Measurements from ENCODE around the gene NFE2L2. TPM values are rescaled to one million over a fixed set of nuclear protein-coding genes. Genes with fewer than 3 reads are reported as not detected.
"Not testable (repeated sequence)": the region's sequence is repeated elsewhere in the genome, so short reads cannot be mapped to it uniquely, and the experiment has no call there.

The NFE2L2 gene
- polyA plus RNA-seq, 1 of the 3 experiments (the other 2 are of a cell fraction), result 40.9 TPM

DNA sequence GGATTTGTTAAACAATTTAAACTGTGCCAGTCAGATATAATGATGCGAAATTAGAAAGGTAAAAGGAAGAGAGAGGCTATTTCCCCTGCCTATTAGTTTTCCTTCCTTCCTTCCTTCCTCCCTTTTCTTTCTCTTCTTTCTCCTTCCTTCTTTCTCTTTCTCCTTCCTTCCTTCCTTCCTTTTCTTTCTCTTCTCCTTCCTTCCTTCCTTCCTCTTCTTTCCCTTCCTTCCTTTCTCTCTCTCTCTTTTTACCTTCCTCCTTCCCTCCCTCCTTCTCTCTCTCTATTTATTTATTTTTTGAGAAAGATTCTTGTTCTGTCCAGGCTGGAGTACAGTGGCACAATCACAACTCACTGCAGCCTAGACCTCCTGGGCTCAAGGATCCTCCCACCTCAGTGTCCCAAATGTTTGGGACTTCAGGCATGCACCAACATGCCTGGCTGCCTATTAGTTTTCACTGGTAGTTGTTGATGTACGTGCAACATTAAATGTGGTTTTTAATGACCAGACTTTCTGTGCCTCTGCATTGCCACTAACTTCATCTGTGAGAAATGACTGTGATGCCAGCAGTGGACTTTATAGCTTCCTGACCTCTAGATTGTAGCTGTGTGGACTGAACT is 48.7 kb upstream of the NFE2L2 start:
- Histone ChIP-seq H2AFZ (ENCODE audit: low read depth) (no peak overlapping the region), H3K9ac (no peak overlapping the region), H3K4me2 (no peak overlapping the region), H3K79me2 (ENCODE audit: insufficient read depth) (no peaks in the 10 kb centered on the region), H3K27me3 (ENCODE audit: insufficient read depth) (no peaks in the 10 kb centered on the region), H3K9me3 (no peaks in the 10 kb centered on the region), H3K4me3 (ENCODE audit: low read depth in 2 of 2, low read length in 1 of 2) (no peak overlapping the region), H3K4me1 (ENCODE audit: control insufficient read depth in 1 of 2, insufficient read depth in 2 of 2, low read depth in 1 of 2, low read length in 1 of 2) (0 out of 4 replicates have a peak, but pooled peaks cover 0 to 11% of the 10 kb centered on the region in 2 experiments), H3K27ac (ENCODE audit: low read depth in 2 of 2, low read length in 1 of 2) (no peak overlapping the region), H3K9me2 (no peaks in the 10 kb centered on the region), H3F3A (replicated peaks; ENCODE audit: insufficient read depth) (peaks cover 5% of the 10 kb centered on the region), H3K36me3 (replicated peaks in 1 of 2; ENCODE audit: control insufficient read depth in 1 of 2, insufficient read depth in 2 of 2, low read length in 1 of 2) (no peaks in the 10 kb centered on the region), H4K20me1 (ENCODE audit: insufficient read depth) (no peaks in the 10 kb centered on the region)
- WGBS (ENCODE audit: low lambda C conversion rate), result 95% methylated on average over 2 of the region's 2 CpGs
- POLR2A ChIA-PET, result no interaction called here
- no peak for DNase-seq
- TF ChIP-seq USF2 (IDR thresholded peaks at IDR 0.05; ENCODE audit: borderline replicate concordance, low read depth, low read length), result no peak
- no peak for TF ChIP-seq ELF1 (IDR thresholded peaks at IDR 0.05)
- no peak for TF ChIP-seq MXI1 (IDR thresholded peaks at IDR 0.05; ENCODE audit: low read depth, low read length)
- TF ChIP-seq RXRA (IDR thresholded peaks at IDR 0.05; ENCODE audit: borderline replicate concordance, low read depth), result no peak
- no peak for TF ChIP-seq POLR2AphosphoS5 (IDR thresholded peaks at IDR 0.05; ENCODE audit: low read depth, low read length)
- TF ChIP-seq CHD2 (IDR thresholded peaks at IDR 0.05; ENCODE audit: low read length, partially characterized antibody), result no peak
- TF ChIP-seq, protein P1, sequence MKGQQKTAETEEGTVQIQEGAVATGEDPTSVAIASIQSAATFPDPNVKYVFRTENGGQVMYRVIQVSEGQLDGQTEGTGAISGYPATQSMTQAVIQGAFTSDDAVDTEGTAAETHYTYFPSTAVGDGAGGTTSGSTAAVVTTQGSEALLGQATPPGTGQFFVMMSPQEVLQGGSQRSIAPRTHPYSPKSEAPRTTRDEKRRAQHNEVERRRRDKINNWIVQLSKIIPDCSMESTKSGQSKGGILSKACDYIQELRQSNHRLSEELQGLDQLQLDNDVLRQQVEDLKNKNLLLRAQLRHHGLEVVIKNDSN (IDR thresholded peaks at IDR 0.05; ENCODE audit: borderline replicate concordance, low read depth), result no peak
- TF ChIP-seq SMC3 (IDR thresholded peaks at IDR 0.05; ENCODE audit: low read depth, low read length), result no peak
- TF ChIP-seq GATA2 (CRISPR knock-in tag; IDR thresholded peaks at IDR 0.05), result no peak
- no peak for TF ChIP-seq GABPA (IDR thresholded peaks at IDR 0.05; ENCODE audit: low read depth)
- no peak for TF ChIP-seq TCF12 (IDR thresholded peaks at IDR 0.05)
- CTCF ChIA-PET, result interaction anchor here (2.6 kb wide), 1 partner anchor 151 kb away, joined by 7 read pairs; no protein-coding TSS in a partner anchor

DNA sequence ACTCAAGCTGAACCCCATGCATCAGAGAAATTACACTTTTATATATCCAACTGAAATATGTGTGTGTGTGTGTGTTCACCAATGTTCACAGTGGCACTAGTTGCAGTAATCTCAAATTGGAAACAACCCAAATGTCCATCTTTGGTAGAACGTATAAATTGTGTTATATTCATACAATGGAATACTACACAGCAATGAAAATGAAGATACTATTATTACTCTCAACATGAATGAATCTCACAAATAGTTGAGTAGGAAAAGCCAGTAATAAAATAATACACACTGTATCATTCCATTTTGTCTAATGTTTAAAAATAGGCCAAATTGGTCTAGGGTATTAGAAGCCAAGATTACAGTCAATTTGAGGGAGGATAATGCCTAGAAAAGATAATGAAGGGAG is 48.0 kb upstream of the NFE2L2 start:
- Histone ChIP-seq H3K27me3 (ENCODE audit: insufficient read depth) (no peaks in the 10 kb centered on the region), H3K9me3 (no peaks in the 10 kb centered on the region), H2AFZ (ENCODE audit: low read depth) (no peak overlapping the region), H3F3A (replicated peaks; ENCODE audit: insufficient read depth) (peaks cover 5% of the 10 kb centered on the region), H4K20me1 (ENCODE audit: insufficient read depth) (no peaks in the 10 kb centered on the region), H3K9ac (no peak overlapping the region), H3K4me2 (no peak overlapping the region), H3K9me2 (no peaks in the 10 kb centered on the region), H3K4me3 (ENCODE audit: low read depth in 2 of 2, low read length in 1 of 2) (no peak overlapping the region), H3K4me1 (ENCODE audit: control insufficient read depth in 1 of 2, insufficient read depth in 2 of 2, low read depth in 1 of 2, low read length in 1 of 2) (0 out of 4 replicates have a peak, but pooled peaks cover 0 to 11% of the 10 kb centered on the region in 2 experiments), H3K79me2 (ENCODE audit: insufficient read depth) (no peaks in the 10 kb centered on the region), H3K36me3 (replicated peaks in 1 of 2; ENCODE audit: control insufficient read depth in 1 of 2, insufficient read depth in 2 of 2, low read length in 1 of 2) (no peaks in the 10 kb centered on the region), H3K27ac (ENCODE audit: low read depth in 2 of 2, low read length in 1 of 2) (no peak overlapping the region)
- TF ChIP-seq NFIC (IDR thresholded peaks at IDR 0.05; ENCODE audit: borderline replicate concordance) (no peak), CHD2 (IDR thresholded peaks at IDR 0.05; ENCODE audit: low read length, partially characterized antibody) (no peak)
- POLR2A ChIA-PET, result no interaction called here
- WGBS (ENCODE audit: low lambda C conversion rate), result 93% methylated on average over 1 of the region's 1 CpG
- CTCF ChIA-PET, result interaction anchor here (2.6 kb wide), 1 partner anchor 150 kb away, joined by 7 read pairs; no protein-coding TSS in a partner anchor
- DNase-seq, result no peak

DNA sequence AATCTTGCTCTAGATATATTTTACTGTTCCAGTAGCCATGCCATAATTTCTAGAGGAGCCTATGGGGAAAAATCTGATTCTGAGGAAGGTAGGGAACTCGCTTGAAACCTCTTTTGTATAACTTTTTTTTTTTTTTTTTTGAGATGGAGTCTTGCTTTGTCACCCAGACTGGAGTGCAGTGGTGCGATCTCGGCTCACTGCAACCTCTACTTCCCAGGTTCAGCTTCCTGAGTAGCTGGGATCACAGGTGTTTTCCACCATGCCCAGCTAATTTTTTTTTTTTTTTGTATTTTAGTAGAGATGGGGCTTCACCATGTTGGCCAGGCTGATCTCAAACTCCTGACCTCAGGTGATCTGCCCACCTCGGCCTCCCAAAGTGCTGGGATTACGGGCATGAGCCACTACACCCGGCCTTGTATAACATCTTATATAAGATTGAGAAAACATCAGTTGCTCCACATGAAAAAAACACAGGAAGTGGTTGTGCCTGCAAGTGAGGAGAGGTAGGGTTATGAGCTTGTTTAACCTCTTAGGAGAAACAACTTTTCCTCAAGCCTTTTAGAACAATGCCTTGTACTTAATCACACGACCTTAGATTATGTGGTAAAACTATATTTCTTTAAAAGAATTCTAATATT is 45.3 kb upstream of the NFE2L2 start:
- not testable (repeated sequence) for H2AFZ ChIP-seq (ENCODE audit: low read depth); H3K79me2 ChIP-seq (ENCODE audit: insufficient read depth); H3K36me3 ChIP-seq (replicated peaks in 1 of 2; ENCODE audit: control insufficient read depth in 1 of 2, insufficient read depth in 2 of 2, low read length in 1 of 2); DNase-seq; H3K27ac ChIP-seq (ENCODE audit: low read depth in 2 of 2, low read length in 1 of 2); H3K4me2 ChIP-seq; H3K9ac ChIP-seq; H3F3A ChIP-seq (replicated peaks; ENCODE audit: insufficient read depth); H3K27me3 ChIP-seq (ENCODE audit: insufficient read depth); H3K4me3 ChIP-seq (ENCODE audit: low read depth in 2 of 2, low read length in 1 of 2); H3K9me2 ChIP-seq; H4K20me1 ChIP-seq (ENCODE audit: insufficient read depth); H3K9me3 ChIP-seq
- WGBS (ENCODE audit: low lambda C conversion rate), result 76% methylated on average over 7 of the region's 7 CpGs
- ChIA-PET CTCF (interaction anchor here (1.6 to 6.1 kb wide), 2 partner anchors 146 to 161 kb away, joined by 6 to 28 read pairs; no protein-coding TSS in a partner anchor), POLR2A (interaction anchor here (0.6 to 1.3 kb wide), 2 partner anchors 74 to 97 kb away, joined by 3 read pairs; partner anchors contain the start of gene HNRNPA3)
- 0 out of 4 replicates have a peak, but pooled peaks cover 0 to 11% of the 10 kb centered on the region in 2 experiments for H3K4me1 ChIP-seq (ENCODE audit: control insufficient read depth in 1 of 2, insufficient read depth in 2 of 2, low read depth in 1 of 2, low read length in 1 of 2)
